CD4-positive, alpha-beta T cell (primary cell): Measurements from ENCODE around the gene SH3RF3. TPM values are rescaled to one million over a fixed set of nuclear protein-coding genes. Genes with fewer than 3 reads are reported as not detected.

ENCODE experiments used
- ATAC-seq: fragments of 200-7000 bp; cut with Tn5 transposase; one replicate; pipeline ENCODE4 v1.10.0; 2022; ENCODE audit warnings: mild to moderate bottlenecking; ENCODE audit not compliant: poor library complexity
- CTCF ChIA-PET: fragments of 350-600 bp; sonication (Branson Sonifier 250); formaldehyde crosslinking; loops from one replicate; lab custom pipeline; 2021; ENCODE audit warnings: antibody characterized with exemption, inconsistent platforms; lab: Charles Lee
- POLR2A ChIA-PET: fragments of 350-600 bp; sonication (Branson Sonifier 250); formaldehyde crosslinking; loops from one replicate; lab custom pipeline; 2021; ENCODE audit warnings: antibody characterized with exemption, inconsistent platforms; lab: Charles Lee
- DNase-seq, 14 experiments: peaks; one replicate each; pipeline ENCODE4 v3.0.0-alpha.2; 2013 to 2020; ENCODE audit warnings: mixed read lengths in 2 of 14
- H3K27ac ChIP-seq, 2 donors: one replicate each; pipeline versions ENCODE4 v1.5.1 to v1.7.0; 2013; ENCODE audit warnings: low read length in 2 of 2, low read depth in 1 of 2, mild to moderate bottlenecking in 1 of 2
- H3K27me3 ChIP-seq, 2 experiments: 1 replicate in 1 of 2; 2 replicates in 1 of 2; pipeline versions ENCODE4 v1.6.1 to v1.7.0; 2013; ENCODE audit warnings: low read length in 2 of 2, control low read depth in 1 of 2, mild to moderate bottlenecking in 1 of 2, moderate library complexity in 1 of 2; ENCODE audit not compliant: insufficient read depth in 2 of 2, control insufficient read depth in 1 of 2
- H3K36me3 ChIP-seq: one replicate; pipeline ENCODE4 v1.6.1; 2013; ENCODE audit warnings: low read length, control low read depth; ENCODE audit not compliant: insufficient read depth
- H3K4me1 ChIP-seq: one replicate; pipeline ENCODE4 v1.6.1; 2013; ENCODE audit warnings: low read length, control low read depth; ENCODE audit not compliant: insufficient read depth
- H3K4me3 ChIP-seq: one replicate; pipeline ENCODE4 v1.5.1; 2013; ENCODE audit warnings: mild to moderate bottlenecking, low read length, moderate library complexity
- H3K9me3 ChIP-seq, 2 experiments: 1 replicate in 1 of 2; 2 replicates in 1 of 2; pipeline versions ENCODE4 v1.6.1 to v1.7.0; 2013; ENCODE audit warnings: low read length in 2 of 2, mild to moderate bottlenecking in 2 of 2, control low read depth in 1 of 2, moderate library complexity in 1 of 2; ENCODE audit not compliant: control insufficient read depth in 1 of 2, insufficient read depth in 1 of 2
- H3K27ac Mint-ChIP-seq: one replicate; pipeline ENCODE4 v1.8.0; 2020; ENCODE audit warnings: mixed read lengths
- H3K27me3 Mint-ChIP-seq: one replicate; pipeline ENCODE4 v1.8.0; 2021; ENCODE audit warnings: mixed read lengths
- H3K36me3 Mint-ChIP-seq: one replicate; pipeline ENCODE4 v1.8.0; 2021; ENCODE audit warnings: low read depth, mixed read lengths
- H3K4me1 Mint-ChIP-seq: one replicate; pipeline ENCODE4 v1.8.0; 2021; ENCODE audit warnings: low read depth, mixed read lengths
- H3K4me3 Mint-ChIP-seq: one replicate; pipeline ENCODE4 v1.8.0; 2020; ENCODE audit warnings: mild to moderate bottlenecking, mixed read lengths
- H3K9me3 Mint-ChIP-seq: one replicate; pipeline ENCODE4 v1.8.0; 2020; ENCODE audit warnings: mixed read lengths
- intact Hi-C, 2 experiments: fragments of 100-400 bp; cut with DNase I in 1 of 2; cut with micrococcal nuclease in 1 of 2; formaldehyde crosslinking; loops; one replicate each; pipeline versions ENCODE4 v1.15.1 to v1.9.0; 2023 to 2025; cut with DNase I, micrococcal nuclease
- total RNA-seq, 174 experiments: library from RNA in 2 of 174; stranded (reverse) in 2 of 174; gene quantifications; one replicate each; pipeline ENCODE4 v1.2.3 and lab custom pipeline; 2021 to 2026
- TF ChIP-seq, protein P1 (sequence below): fragments of 200-600 bp; IDR thresholded peaks from one replicate; pipeline ENCODE4 v1.8.0; 2022; ENCODE audit warnings: antibody characterized with exemption, mild to moderate bottlenecking

Gene SH3RF3
- total RNA-seq, 2 experiments from 2014 or later, result 5.2 to 5.9 TPM

DNA sequence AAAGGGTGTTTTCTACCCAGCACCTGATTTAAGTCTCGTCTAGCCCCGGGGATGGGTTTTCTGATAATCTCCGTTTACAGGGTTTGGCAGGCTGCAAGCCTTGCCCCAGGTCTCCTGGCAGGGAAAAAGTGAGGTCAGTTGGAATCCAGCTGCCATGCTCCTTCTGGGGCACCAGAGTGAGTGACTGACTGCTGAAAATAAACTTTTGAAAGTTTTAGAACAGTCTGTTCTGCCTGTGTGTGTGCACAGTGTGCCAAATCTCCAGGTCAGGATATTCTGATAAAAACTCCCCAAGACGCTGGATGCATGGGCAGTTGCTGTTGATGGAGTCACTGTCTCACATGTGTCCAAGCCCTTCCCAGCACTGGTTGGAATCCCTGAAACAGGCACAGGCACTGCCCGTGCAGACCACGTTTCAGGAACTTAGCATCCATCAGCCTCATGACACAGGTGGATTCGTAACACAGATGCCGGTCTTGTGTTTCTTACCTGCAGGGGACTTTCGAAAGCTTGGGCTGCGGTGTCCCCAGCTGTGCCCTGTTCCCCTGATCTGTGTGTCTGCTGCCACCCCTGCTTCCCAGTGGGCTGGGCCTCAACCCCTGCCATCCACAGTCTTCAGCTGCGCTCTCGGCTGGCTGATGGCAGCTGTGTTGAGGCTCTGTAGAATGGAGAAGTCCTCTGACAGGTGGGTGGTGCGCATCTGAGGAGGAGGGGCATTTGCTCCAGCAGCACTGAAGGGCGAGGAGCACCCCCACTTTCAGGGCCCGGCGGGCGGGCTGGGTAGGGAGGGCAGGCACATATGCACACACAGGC, 65.0 kb downstream of the SH3RF3 start:
- no peaks in the 10 kb centered on the region for H3K36me3 Mint-ChIP-seq
- no peak for ATAC-seq
- Histone ChIP-seq H3K36me3 (no peaks in the 10 kb centered on the region), H3K4me3 (no peak overlapping the region), H3K4me1 (no peaks in the 10 kb centered on the region), H3K27me3 (peaks cover 0 to 4% of the 10 kb centered on the region in 2 experiments), H3K27ac (no peak overlapping the region), H3K9me3 (peaks cover 0 to 6% of the 10 kb centered on the region in 2 experiments)
- CTCF ChIA-PET, result interaction anchor here (0.9 kb wide), 1 partner anchor 14 kb away, joined by 3 read pairs; no protein-coding TSS in a partner anchor
- H3K4me1 Mint-ChIP-seq, result peaks cover 5% of the 10 kb centered on the region
- no peak overlapping the region for H3K4me3 Mint-ChIP-seq
- peak in 1 of 14 experiments; percentile 15 for DNase-seq
- POLR2A ChIA-PET, result no interaction called here
- H3K27ac Mint-ChIP-seq, result no peak overlapping the region
- TF ChIP-seq, protein P1, sequence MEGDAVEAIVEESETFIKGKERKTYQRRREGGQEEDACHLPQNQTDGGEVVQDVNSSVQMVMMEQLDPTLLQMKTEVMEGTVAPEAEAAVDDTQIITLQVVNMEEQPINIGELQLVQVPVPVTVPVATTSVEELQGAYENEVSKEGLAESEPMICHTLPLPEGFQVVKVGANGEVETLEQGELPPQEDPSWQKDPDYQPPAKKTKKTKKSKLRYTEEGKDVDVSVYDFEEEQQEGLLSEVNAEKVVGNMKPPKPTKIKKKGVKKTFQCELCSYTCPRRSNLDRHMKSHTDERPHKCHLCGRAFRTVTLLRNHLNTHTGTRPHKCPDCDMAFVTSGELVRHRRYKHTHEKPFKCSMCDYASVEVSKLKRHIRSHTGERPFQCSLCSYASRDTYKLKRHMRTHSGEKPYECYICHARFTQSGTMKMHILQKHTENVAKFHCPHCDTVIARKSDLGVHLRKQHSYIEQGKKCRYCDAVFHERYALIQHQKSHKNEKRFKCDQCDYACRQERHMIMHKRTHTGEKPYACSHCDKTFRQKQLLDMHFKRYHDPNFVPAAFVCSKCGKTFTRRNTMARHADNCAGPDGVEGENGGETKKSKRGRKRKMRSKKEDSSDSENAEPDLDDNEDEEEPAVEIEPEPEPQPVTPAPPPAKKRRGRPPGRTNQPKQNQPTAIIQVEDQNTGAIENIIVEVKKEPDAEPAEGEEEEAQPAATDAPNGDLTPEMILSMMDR, result no peak
- no peaks in the 10 kb centered on the region for H3K27me3 Mint-ChIP-seq
- H3K9me3 Mint-ChIP-seq, result no peaks in the 10 kb centered on the region
- intact Hi-C loops, result no loop called here

DNA sequence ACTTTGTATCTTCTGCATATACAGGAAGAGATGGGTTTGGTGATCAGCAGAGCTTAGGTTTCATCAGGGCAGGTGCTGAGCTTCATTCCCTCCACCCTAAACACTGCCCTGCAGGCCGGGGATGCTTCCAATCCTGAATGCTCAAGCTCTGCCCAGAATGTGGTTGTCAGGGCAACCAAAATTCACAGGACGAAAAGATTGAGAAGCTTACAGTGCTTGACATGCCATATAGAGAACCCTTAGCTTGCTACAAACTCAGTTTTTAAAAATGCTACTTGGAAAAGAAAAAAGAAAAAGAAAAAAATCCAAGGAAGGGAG, 65.6 kb downstream of the SH3RF3 start:
- TF ChIP-seq, protein P1, result no peak
- no peaks in the 10 kb centered on the region for H3K4me1 ChIP-seq
- peaks cover 0 to 4% of the 10 kb centered on the region in 2 experiments for H3K27me3 ChIP-seq
- H3K4me3 ChIP-seq, result no peak overlapping the region
- no peak for DNase-seq
- H3K9me3 ChIP-seq, result peaks cover 0 to 6% of the 10 kb centered on the region in 2 experiments
- H3K27ac ChIP-seq, result no peak overlapping the region
- intact Hi-C loops, result no loop called here
- H3K9me3 Mint-ChIP-seq, result no peaks in the 10 kb centered on the region
- no peaks in the 10 kb centered on the region for H3K36me3 ChIP-seq
- H3K27ac Mint-ChIP-seq, result no peak overlapping the region
- H3K4me1 Mint-ChIP-seq, result peaks cover 5% of the 10 kb centered on the region
- no peaks in the 10 kb centered on the region for H3K27me3 Mint-ChIP-seq
- ChIA-PET CTCF (interaction anchor here (0.6 to 0.9 kb wide), 2 partner anchors 14 to 500 kb away, joined by 3 read pairs; no protein-coding TSS in a partner anchor), POLR2A (no interaction called here)
- H3K36me3 Mint-ChIP-seq, result no peaks in the 10 kb centered on the region
- no peak for ATAC-seq
- H3K4me3 Mint-ChIP-seq, result no peak overlapping the region

DNA sequence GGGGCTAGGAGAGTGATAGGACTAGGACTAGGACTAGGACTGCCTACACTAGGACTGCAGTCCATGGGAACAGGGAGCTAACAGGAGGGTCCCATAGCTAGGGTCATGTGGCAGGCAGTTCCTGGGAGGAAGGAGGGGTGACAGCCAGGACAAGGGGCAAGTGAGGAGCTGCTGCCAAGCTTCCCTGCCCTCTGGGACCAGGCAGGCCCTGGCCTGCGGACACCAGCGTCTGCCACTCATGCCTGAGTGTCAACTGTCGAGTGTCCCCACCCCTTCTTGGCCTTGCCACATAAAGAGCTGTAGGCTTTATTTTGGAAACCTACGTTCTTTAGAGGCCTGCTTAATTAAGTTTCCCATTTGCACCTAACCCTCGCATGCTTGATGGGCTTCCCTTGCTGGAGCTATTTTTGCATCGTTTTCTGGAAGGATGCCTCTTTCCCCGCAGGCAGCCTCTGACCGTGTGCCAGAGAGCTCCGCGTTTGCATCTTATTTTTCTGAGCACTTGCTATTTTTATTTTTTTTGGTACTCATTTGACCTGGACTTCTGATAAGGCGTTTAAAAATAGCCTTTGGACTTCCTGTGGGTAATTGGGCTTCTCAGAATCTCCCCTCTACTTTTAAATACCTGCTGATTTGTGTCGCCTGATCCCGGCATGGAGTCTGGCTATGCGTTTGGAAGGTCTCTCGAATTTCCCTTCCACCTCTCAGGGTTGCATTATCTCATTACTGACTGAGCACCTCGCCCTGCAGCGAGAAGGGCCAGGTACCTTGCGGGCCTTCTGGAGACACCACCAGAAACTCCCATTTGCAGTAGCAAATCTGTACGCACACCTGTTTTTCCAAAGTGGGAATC, 66.4 kb downstream of the SH3RF3 start:
- no peaks in the 10 kb centered on the region for H3K4me1 ChIP-seq
- ATAC-seq (no peak), DNase-seq (no peak)
- ChIA-PET CTCF (interaction anchor here (0.6 to 0.9 kb wide), 2 partner anchors 13 to 501 kb away, joined by 3 read pairs; no protein-coding TSS in a partner anchor), POLR2A (interaction anchor here (1.3 kb wide), 1 partner anchor 164 kb away, joined by 3 read pairs; no protein-coding TSS in a partner anchor)
- H3K4me3 ChIP-seq, result no peak overlapping the region
- H3K9me3 ChIP-seq, result peaks cover 0 to 6% of the 10 kb centered on the region in 2 experiments
- peaks cover 0 to 4% of the 10 kb centered on the region in 2 experiments for H3K27me3 ChIP-seq
- H3K27ac ChIP-seq, result no peak overlapping the region
- Mint-ChIP-seq H3K4me3 (no peak overlapping the region), H3K36me3 (no peaks in the 10 kb centered on the region), H3K9me3 (no peaks in the 10 kb centered on the region), H3K4me1 (peaks cover 5% of the 10 kb centered on the region), H3K27me3 (no peaks in the 10 kb centered on the region), H3K27ac (no peak overlapping the region)
- intact Hi-C loops, result no loop called here
- no peaks in the 10 kb centered on the region for H3K36me3 ChIP-seq
- TF ChIP-seq, protein P1, result no peak
